ENCODE measurements around the gene CLEC4M.

- no peak for TF ChIP-seq CTCF (conservative IDR thresholded peaks at IDR 0.05; ENCODE audit: low read length)
- no peak for TF ChIP-seq EZH2phosphoT487 (IDR thresholded peaks at IDR 0.05; ENCODE audit: borderline replicate concordance, low read depth, low read length)
These were observed 21.8 kb downstream of the CLEC4M start for GRCh38 chr19:7784856-7785255.

All from OCI-LY7 (cell line).